SH-SY5Y (cell line): Measurements from ENCODE around the gene MPC2.

ENCODE experiments used
- GATA2 ChIP-seq: IDR thresholded peaks from 2 replicates; pipeline ENCODE4 v1.6.1; 2011; ENCODE audit warnings: mild to moderate bottlenecking, low read depth, low read length
- GATA3 ChIP-seq: IDR thresholded peaks from 2 replicates; pipeline ENCODE4 v1.6.1; 2011; ENCODE audit warnings: low read depth, mild to moderate bottlenecking, low read length, moderate library complexity

- TF ChIP-seq GATA3: no peak
- no peak for TF ChIP-seq GATA2
Observed at GRCh38 chr1:167927046-167927754, 9.7 kb downstream of the MPC2 start.
